A673 (cell line): ENCODE results near the gene DCHS2. TPM values are rescaled to one million over a fixed set of nuclear protein-coding genes. Genes with fewer than 3 reads are reported as not detected.

Source experiments
- BruUV-seq: library from RNA; stranded (reverse); fragments of 400-500 nt; replicated peaks from 2 replicates; lab custom pipeline; 2021; lab: Mats Ljungman, UMichigan
- CTCF ChIA-PET: fragments of 300-600 bp; sonication (Branson Sonifier 250); formaldehyde crosslinking; loops from one replicate; lab custom pipeline; 2022; ENCODE audit warnings: antibody characterized with exemption; lab: Charles Lee
- POLR2A ChIA-PET: fragments of 300-600 bp; sonication (Branson Sonifier 250); formaldehyde crosslinking; loops from one replicate; lab custom pipeline; 2022; ENCODE audit warnings: antibody characterized with exemption; ENCODE audit not compliant: low non-redundant PET; lab: Charles Lee
- DNase-seq: peaks from one replicate; pipeline ENCODE4 v3.0.0-alpha.2; 2015; ENCODE audit warnings: low spot score
- H3K27ac ChIP-seq: fragments of 200-600 bp; sonication (generic); 2 replicates; pipeline ENCODE4 v1.5.1; 2016; ENCODE audit warnings: mixed run types, low read depth, mild to moderate bottlenecking, mixed read lengths, antibody characterized with exemption, low read length; ENCODE audit not compliant: poor library complexity, severe bottlenecking
- H3K27me3 ChIP-seq: fragments of 200-600 bp; sonication (generic); replicated peaks from 2 replicates; pipeline ENCODE4 v1.6.1; 2017; ENCODE audit warnings: mixed run types, low read depth, mild to moderate bottlenecking, mixed read lengths, antibody characterized with exemption, low read length; ENCODE audit not compliant: insufficient read depth, poor library complexity
- H3K36me3 ChIP-seq: fragments of 200-600 bp; sonication (generic); 2 replicates; pipeline ENCODE4 v1.6.1; 2016; ENCODE audit warnings: mixed run types, mild to moderate bottlenecking, mixed read lengths, antibody characterized with exemption, low read length; ENCODE audit not compliant: insufficient read depth, poor library complexity, severe bottlenecking
- H3K4me1 ChIP-seq: fragments of 200-600 bp; sonication (generic); 2 replicates; pipeline ENCODE4 v1.6.1; 2017; ENCODE audit warnings: mixed run types, mild to moderate bottlenecking, mixed read lengths, antibody characterized with exemption, low read length; ENCODE audit not compliant: insufficient read depth, poor library complexity, severe bottlenecking
- H3K4me3 ChIP-seq: fragments of 200-600 bp; sonication (generic); 2 replicates; pipeline ENCODE4 v1.5.1; 2016; ENCODE audit warnings: low read depth, mixed run types, mild to moderate bottlenecking, mixed read lengths, low read length; ENCODE audit not compliant: poor library complexity, severe bottlenecking
- H3K9me3 ChIP-seq: fragments of 200-600 bp; sonication (generic); 2 replicates; pipeline ENCODE4 v1.6.1; 2016; ENCODE audit warnings: mixed run types, low read depth, mild to moderate bottlenecking, mixed read lengths, antibody characterized with exemption, low read length; ENCODE audit not compliant: poor library complexity, severe bottlenecking
- CTCF ChIP-seq: fragments of 300-800, 200-600 bp; sonication (generic); conservative IDR thresholded peaks from 2 replicates; pipeline ENCODE4 v1.5.1; 2017; ENCODE audit warnings: low read depth, mild to moderate bottlenecking, antibody characterized with exemption, low read length, moderate library complexity, mixed read lengths
- EZH2 ChIP-seq: fragments of 200-600 bp; sonication (generic); IDR thresholded peaks from 2 replicates; pipeline ENCODE4 v1.6.1; 2017; ENCODE audit warnings: borderline replicate concordance, low read depth, mild to moderate bottlenecking, mixed read lengths, antibody characterized with exemption, low read length; ENCODE audit not compliant: poor library complexity, severe bottlenecking
- intact Hi-C: fragments of 100-400 bp; cut with micrococcal nuclease; formaldehyde crosslinking; loops from one replicate; pipeline ENCODE4 v1.10.0; 2022; ENCODE audit not compliant: unreplicated experiment
- total RNA-seq: library from RNA; stranded (reverse); gene quantifications from 2 replicates; pipeline ENCODE4 v1.2.3, GENCODE V29; 2021

The DCHS2 gene
- total RNA-seq, 1 experiment from 2014 or later: 0.58 TPM

GRCh38 chr4:154526151-154526550, 34.6 kb upstream of the DCHS2 start:
- intact Hi-C loops: no loop called here
- no TSS peak for BruUV-seq
- POLR2A ChIA-PET: no interaction called here
- Histone ChIP-seq H3K27me3 (no peaks in the 10 kb centered on the region), H3K4me1 (no peaks in the 10 kb centered on the region), H3K27ac (no peak overlapping the region), H3K36me3 (no peaks in the 10 kb centered on the region), H3K9me3 (no peaks in the 10 kb centered on the region), H3K4me3 (no peak overlapping the region)
- CTCF ChIA-PET: no interaction called here
- no peak for TF ChIP-seq EZH2
- no peak for TF ChIP-seq CTCF
- no peak for DNase-seq

GRCh38 chr4:154521607-154522006, 30.0 kb upstream of the DCHS2 start:
- Histone ChIP-seq H3K36me3 (no peaks in the 10 kb centered on the region), H3K4me3 (no peak overlapping the region), H3K9me3 (no peaks in the 10 kb centered on the region), H3K27me3 (no peaks in the 10 kb centered on the region), H3K4me1 (no peaks in the 10 kb centered on the region), H3K27ac (no peak overlapping the region)
- POLR2A ChIA-PET: no interaction called here
- no TSS peak for BruUV-seq
- intact Hi-C loops: no loop called here
- no peak for DNase-seq
- CTCF ChIA-PET: interaction anchor here (0.9 kb wide), 1 partner anchor 731 kb away, joined by 4 read pairs; no protein-coding TSS in a partner anchor
- TF ChIP-seq CTCF: no peak

- no peaks in the 10 kb centered on the region for H3K27me3 ChIP-seq
- ChIA-PET POLR2A (no interaction called here), CTCF (no interaction called here)
- no peak overlapping the region for H3K27ac ChIP-seq
- H3K36me3 ChIP-seq: no peaks in the 10 kb centered on the region
- no peak for TF ChIP-seq CTCF
- no peak for TF ChIP-seq EZH2
- H3K4me3 ChIP-seq: no peak overlapping the region
- no TSS peak for BruUV-seq
- intact Hi-C loops: no loop called here
- DNase-seq: no peak
- no peaks in the 10 kb centered on the region for H3K9me3 ChIP-seq
- no peaks in the 10 kb centered on the region for H3K4me1 ChIP-seq
Measured at GRCh38 chr4:154519214-154519613, 27.6 kb upstream of the DCHS2 start.
